GM12892 (cell line): Measurements from ENCODE around the gene RBFOX1.

Experiments used
- POLR2A ChIP-seq: IDR thresholded peaks from 2 replicates; pipeline ENCODE4 v1.6.1; 2011; ENCODE audit warnings: low read depth, low read length, control low read depth
- POLR2AphosphoS5 ChIP-seq: IDR thresholded peaks from 2 replicates; pipeline ENCODE4 v1.6.1; 2011; ENCODE audit warnings: low read depth, low read length, control low read depth
- TAF1 ChIP-seq: IDR thresholded peaks from 2 replicates; pipeline ENCODE4 v1.6.1; 2011; ENCODE audit warnings: low read depth, mild to moderate bottlenecking, control low read depth, low read length, borderline replicate concordance

GRCh38 chr16:7501868-7502267, 169.2 kb downstream of the RBFOX1 start:
- TF ChIP-seq POLR2A (no peak), TAF1 (no peak), POLR2AphosphoS5 (no peak)
